ENCODE measurements around the gene PTPN11. TPM values are rescaled to one million over a fixed set of nuclear protein-coding genes. Genes with fewer than 3 reads are reported as not detected.

Gene PTPN11
- total and polyA plus RNA-seq, 2 of the 8 experiments (the other 6 are each of a cell fraction or from before 2014, with no cell fraction given): 28.3 to 133 TPM

GRCh38 chr12:112530941-112531340, 112.2 kb downstream of the PTPN11 start (continued):
- no peak for TF ChIP-seq TEAD4 (IDR thresholded peaks at IDR 0.05; ENCODE audit: low read depth, low read length)
